K562 (cell line): Measurements from ENCODE around the gene KATNB1. TPM values are rescaled to one million over a fixed set of nuclear protein-coding genes. Genes with fewer than 3 reads are reported as not detected.

Source experiments
- BACH1 ChIP-seq: fragments of 200-800 bp; sonication (Bioruptor generic); IDR thresholded peaks from 2 replicates; pipeline ENCODE4 v1.6.1; 2016; ENCODE audit warnings: missing genetic modification characterization, missing compliant biosample characterization
- CBFA2T3 ChIP-seq: fragments of 450-650 bp; IDR thresholded peaks from 2 replicates; pipeline ENCODE4 v1.6.1; 2017
- ELF1 ChIP-seq: fragments of 200-800 bp; sonication (Bioruptor generic); IDR thresholded peaks from 2 replicates; pipeline ENCODE4 v1.6.1; 2016; ENCODE audit warnings: missing genetic modification characterization, missing compliant biosample characterization
- GABPB1 ChIP-seq: sonication (generic); formaldehyde crosslinking; IDR thresholded peaks from 2 replicates; pipeline ENCODE4 v1.8.0; 2022; ENCODE audit warnings: mild to moderate bottlenecking, missing genetic modification reagents
- HDAC8 ChIP-seq: fragments of 450-650 bp; IDR thresholded peaks from 2 replicates; pipeline ENCODE4 v1.6.1; 2016; ENCODE audit warnings: mild to moderate bottlenecking, missing genetic modification characterization, moderate library complexity, missing compliant biosample characterization
- HDGF ChIP-seq: fragments of 450-650 bp; IDR thresholded peaks from 2 replicates; pipeline ENCODE4 v1.6.1; 2016
- IRF2 ChIP-seq: sonication (generic); formaldehyde crosslinking; IDR thresholded peaks from 2 replicates; pipeline ENCODE4 v1.8.1; 2022; ENCODE audit warnings: mild to moderate bottlenecking, missing genetic modification reagents
- NR2C2 ChIP-seq, 2 experiments: fragments of 200-800 bp in 1 of 2; sonication (Bioruptor generic) in 1 of 2; sonication (generic) in 1 of 2; formaldehyde crosslinking in 1 of 2; IDR thresholded peaks; 2 replicates each; pipeline versions ENCODE4 v1.6.1 to v1.8.0; 2016 to 2022; ENCODE audit warnings: mild to moderate bottlenecking in 1 of 2, missing compliant biosample characterization in 1 of 2, missing genetic modification characterization in 1 of 2, missing genetic modification reagents in 1 of 2
- RAD51 ChIP-seq: fragments of 450-650 bp; IDR thresholded peaks from 2 replicates; pipeline ENCODE4 v1.7.1; 2016; ENCODE audit warnings: low read depth, mild to moderate bottlenecking, borderline replicate concordance
- XRCC3 ChIP-seq: fragments of 450-650 bp; IDR thresholded peaks from 2 replicates; pipeline ENCODE4 v1.6.1; 2017; ENCODE audit warnings: mild to moderate bottlenecking, moderate library complexity
- ZNF140 ChIP-seq: fragments of 250-450 bp; sonication (Bioruptor Pico); IDR thresholded peaks from 2 replicates; pipeline ENCODE4 v1.8.0; 2021; ENCODE audit warnings: moderate library complexity, mild to moderate bottlenecking, inconsistent platforms
- ZNF274 ChIP-seq: IDR thresholded peaks from 2 replicates; pipeline ENCODE4 v1.6.1; 2011; ENCODE audit warnings: low read depth, mild to moderate bottlenecking, low read length, moderate library complexity, borderline replicate concordance
- ZNF583 ChIP-seq: fragments of 250-450 bp; sonication (Bioruptor Pico); IDR thresholded peaks from 2 replicates; pipeline ENCODE4 v1.4.0; 2020
- ZNF699 ChIP-seq: fragments of 250-450 bp; sonication (Bioruptor Pico); IDR thresholded peaks from 2 replicates; pipeline ENCODE4 v1.8.0; 2021; ENCODE audit warnings: mild to moderate bottlenecking, moderate library complexity; ENCODE audit not compliant: insufficient replicate concordance
- polyA plus RNA-seq, 8 experiments: library from polyadenylated mRNA; depleted of rRNA in 4 of 8; stranded (reverse) in 5 of 8; unstranded in 3 of 8; fragments of >200 nt; fragmentation: Nextera tagmentation in 2 of 8; fragmentation: Illumina TruSeq in 1 of 8; extraction: Ambion mirVana in 2 of 8; extraction: Trizol in 1 of 8; gene quantifications; 2 replicates each; pipeline versions ENCODE4 v1.2.1 to v1.2.3, GENCODE V29; 2011 to 2014; ENCODE audit warnings: inconsistent platforms in 1 of 8, missing spikeins in 1 of 8
- total RNA-seq, 7 experiments: library from RNA; depleted of rRNA in 6 of 7; stranded (reverse); fragments of >200 nt in 6 of 7; fragmentation: Illumina TruSeq in 2 of 7; extraction: Trizol in 2 of 7; gene quantifications; 2 replicates each; pipeline versions ENCODE4 v1.2.1 to v1.2.3, GENCODE V29; 2011 to 2021; ENCODE audit warnings: low replicate concordance in 1 of 7
- TF ChIP-seq, protein P1 (sequence below), 2 experiments: IDR thresholded peaks in 1 of 2; conservative IDR thresholded peaks in 1 of 2; 2 replicates each; pipeline ENCODE4 v1.6.1; 2016; ENCODE audit warnings: low read depth in 2 of 2, mild to moderate bottlenecking in 1 of 2, missing compliant biosample characterization in 1 of 2, missing genetic modification characterization in 1 of 2, moderate library complexity in 1 of 2
- TF ChIP-seq, protein P2 (sequence below): fragments of 250-450 bp; sonication (Bioruptor Pico); IDR thresholded peaks from 2 replicates; pipeline ENCODE4 v1.8.0; 2021; ENCODE audit warnings: mild to moderate bottlenecking, moderate library complexity
- TF ChIP-seq, protein P3 (sequence below): fragments of 450-650 bp; IDR thresholded peaks from 2 replicates; pipeline ENCODE4 v1.6.1; 2017; ENCODE audit warnings: antibody characterized with exemption, mild to moderate bottlenecking
- TF ChIP-seq, protein P4 (sequence below): sonication (generic); formaldehyde crosslinking; IDR thresholded peaks from 2 replicates; pipeline ENCODE4 v1.8.1; 2023; ENCODE audit warnings: mild to moderate bottlenecking, missing genetic modification reagents

Gene KATNB1
- total and polyA plus RNA-seq, 9 of the 15 experiments (the other 6 are each of a cell fraction or from before 2014, with no cell fraction given): 1.2 to 52.6 (median 21.9) TPM

DNA sequence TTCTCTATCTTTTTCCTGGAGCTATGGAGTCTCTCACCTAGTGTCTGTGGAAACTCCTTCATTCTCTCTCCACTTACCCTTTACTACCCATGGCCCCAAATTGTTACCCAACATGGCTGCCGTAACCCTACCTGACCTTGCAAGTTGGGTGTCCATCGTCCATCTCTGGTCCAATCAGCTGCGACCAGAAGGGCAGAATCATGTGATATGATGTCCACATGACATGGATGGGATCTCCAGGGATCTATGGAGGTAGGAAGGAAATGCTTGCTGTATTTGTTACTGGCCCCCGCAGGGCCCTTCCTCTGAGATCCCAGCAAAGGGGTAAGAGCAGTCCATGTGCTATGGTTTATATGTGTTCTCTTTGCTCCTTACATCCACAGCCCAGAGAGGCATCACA is 49.0 kb upstream of the KATNB1 start (continued):
- TF ChIP-seq, protein P1, sequence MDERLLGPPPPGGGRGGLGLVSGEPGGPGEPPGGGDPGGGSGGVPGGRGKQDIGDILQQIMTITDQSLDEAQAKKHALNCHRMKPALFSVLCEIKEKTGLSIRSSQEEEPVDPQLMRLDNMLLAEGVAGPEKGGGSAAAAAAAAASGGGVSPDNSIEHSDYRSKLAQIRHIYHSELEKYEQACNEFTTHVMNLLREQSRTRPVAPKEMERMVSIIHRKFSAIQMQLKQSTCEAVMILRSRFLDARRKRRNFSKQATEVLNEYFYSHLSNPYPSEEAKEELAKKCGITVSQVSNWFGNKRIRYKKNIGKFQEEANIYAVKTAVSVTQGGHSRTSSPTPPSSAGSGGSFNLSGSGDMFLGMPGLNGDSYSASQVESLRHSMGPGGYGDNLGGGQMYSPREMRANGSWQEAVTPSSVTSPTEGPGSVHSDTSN (CRISPR knock-in tag; IDR thresholded peaks at IDR 0.05; ENCODE audit: low read depth): no peak
- TF ChIP-seq, protein P1 (tag; conservative IDR thresholded peaks at IDR 0.05; ENCODE audit: low read depth): 0 out of 2 replicates have a peak, but pooled peaks have one; percentile 5
- TF ChIP-seq HDAC8 (tag): 0 out of 2 replicates have a peak, but pooled peaks have one; percentile 20
- TF ChIP-seq BACH1 (tag): no peak
- TF ChIP-seq IRF2 (CRISPR knock-in tag): no peak
- TF ChIP-seq, protein P2, sequence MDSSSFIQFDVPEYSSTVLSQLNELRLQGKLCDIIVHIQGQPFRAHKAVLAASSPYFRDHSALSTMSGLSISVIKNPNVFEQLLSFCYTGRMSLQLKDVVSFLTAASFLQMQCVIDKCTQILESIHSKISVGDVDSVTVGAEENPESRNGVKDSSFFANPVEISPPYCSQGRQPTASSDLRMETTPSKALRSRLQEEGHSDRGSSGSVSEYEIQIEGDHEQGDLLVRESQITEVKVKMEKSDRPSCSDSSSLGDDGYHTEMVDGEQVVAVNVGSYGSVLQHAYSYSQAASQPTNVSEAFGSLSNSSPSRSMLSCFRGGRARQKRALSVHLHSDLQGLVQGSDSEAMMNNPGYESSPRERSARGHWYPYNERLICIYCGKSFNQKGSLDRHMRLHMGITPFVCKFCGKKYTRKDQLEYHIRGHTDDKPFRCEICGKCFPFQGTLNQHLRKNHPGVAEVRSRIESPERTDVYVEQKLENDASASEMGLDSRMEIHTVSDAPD (CRISPR knock-in tag): no peak
- TF ChIP-seq ZNF140 (CRISPR knock-in tag): no peak
- no peak for TF ChIP-seq ZNF699 (CRISPR knock-in tag)
- no peak for TF ChIP-seq GABPB1
- no peak for TF ChIP-seq XRCC3
- no peak for TF ChIP-seq HDGF
- no peak for TF ChIP-seq CBFA2T3
- TF ChIP-seq ELF1 (tag): 0 out of 2 replicates have a peak, but pooled peaks have one; percentile 22
- TF ChIP-seq, protein P3, sequence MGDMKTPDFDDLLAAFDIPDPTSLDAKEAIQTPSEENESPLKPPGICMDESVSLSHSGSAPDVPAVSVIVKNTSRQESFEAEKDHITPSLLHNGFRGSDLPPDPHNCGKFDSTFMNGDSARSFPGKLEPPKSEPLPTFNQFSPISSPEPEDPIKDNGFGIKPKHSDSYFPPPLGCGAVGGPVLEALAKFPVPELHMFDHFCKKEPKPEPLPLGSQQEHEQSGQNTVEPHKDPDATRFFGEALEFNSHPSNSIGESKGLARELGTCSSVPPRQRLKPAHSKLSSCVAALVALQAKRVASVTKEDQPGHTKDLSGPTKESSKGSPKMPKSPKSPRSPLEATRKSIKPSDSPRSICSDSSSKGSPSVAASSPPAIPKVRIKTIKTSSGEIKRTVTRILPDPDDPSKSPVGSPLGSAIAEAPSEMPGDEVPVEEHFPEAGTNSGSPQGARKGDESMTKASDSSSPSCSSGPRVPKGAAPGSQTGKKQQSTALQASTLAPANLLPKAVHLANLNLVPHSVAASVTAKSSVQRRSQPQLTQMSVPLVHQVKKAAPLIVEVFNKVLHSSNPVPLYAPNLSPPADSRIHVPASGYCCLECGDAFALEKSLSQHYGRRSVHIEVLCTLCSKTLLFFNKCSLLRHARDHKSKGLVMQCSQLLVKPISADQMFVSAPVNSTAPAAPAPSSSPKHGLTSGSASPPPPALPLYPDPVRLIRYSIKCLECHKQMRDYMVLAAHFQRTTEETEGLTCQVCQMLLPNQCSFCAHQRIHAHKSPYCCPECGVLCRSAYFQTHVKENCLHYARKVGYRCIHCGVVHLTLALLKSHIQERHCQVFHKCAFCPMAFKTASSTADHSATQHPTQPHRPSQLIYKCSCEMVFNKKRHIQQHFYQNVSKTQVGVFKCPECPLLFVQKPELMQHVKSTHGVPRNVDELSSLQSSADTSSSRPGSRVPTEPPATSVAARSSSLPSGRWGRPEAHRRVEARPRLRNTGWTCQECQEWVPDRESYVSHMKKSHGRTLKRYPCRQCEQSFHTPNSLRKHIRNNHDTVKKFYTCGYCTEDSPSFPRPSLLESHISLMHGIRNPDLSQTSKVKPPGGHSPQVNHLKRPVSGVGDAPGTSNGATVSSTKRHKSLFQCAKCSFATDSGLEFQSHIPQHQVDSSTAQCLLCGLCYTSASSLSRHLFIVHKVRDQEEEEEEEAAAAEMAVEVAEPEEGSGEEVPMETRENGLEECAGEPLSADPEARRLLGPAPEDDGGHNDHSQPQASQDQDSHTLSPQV: 0 out of 2 replicates have a peak, but pooled peaks have one; percentile 33
- no peak for TF ChIP-seq ZNF274
- no peak for TF ChIP-seq NR2C2 (CRISPR knock-in tag; IDR thresholded peaks at IDR 0.05)
- peak; percentile 31; the same call in 1 of the 2 replicates for TF ChIP-seq NR2C2 (tag; IDR thresholded peaks at IDR 0.05)
- TF ChIP-seq RAD51: peak; percentile 89
- no peak for TF ChIP-seq ZNF583 (CRISPR knock-in tag)
- TF ChIP-seq, protein P4, sequence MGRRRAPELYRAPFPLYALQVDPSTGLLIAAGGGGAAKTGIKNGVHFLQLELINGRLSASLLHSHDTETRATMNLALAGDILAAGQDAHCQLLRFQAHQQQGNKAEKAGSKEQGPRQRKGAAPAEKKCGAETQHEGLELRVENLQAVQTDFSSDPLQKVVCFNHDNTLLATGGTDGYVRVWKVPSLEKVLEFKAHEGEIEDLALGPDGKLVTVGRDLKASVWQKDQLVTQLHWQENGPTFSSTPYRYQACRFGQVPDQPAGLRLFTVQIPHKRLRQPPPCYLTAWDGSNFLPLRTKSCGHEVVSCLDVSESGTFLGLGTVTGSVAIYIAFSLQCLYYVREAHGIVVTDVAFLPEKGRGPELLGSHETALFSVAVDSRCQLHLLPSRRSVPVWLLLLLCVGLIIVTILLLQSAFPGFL (CRISPR knock-in tag): no peak
